Ovary (tissue), 3 donors: ENCODE measurements around the gene DNAI1.

Experiments used
- CTCF ChIP-seq, 3 donors: fragments of 450-650 bp in 2 of 3; fragments of 200-600 bp in 1 of 3; IDR thresholded peaks; one replicate each; pipeline versions ENCODE4 v1.5.1 to v1.8.0; 2016 to 2022; ENCODE audit warnings: antibody characterized with exemption in 3 of 3, mild to moderate bottlenecking in 1 of 3
- EP300 ChIP-seq: sonication (generic); formaldehyde crosslinking; IDR thresholded peaks from one replicate; pipeline ENCODE4 v1.6.1; 2017; ENCODE audit warnings: antibody characterized with exemption
- POLR2A ChIP-seq: fragments of 450-650 bp; IDR thresholded peaks from one replicate; pipeline ENCODE4 v1.6.1; 2017; ENCODE audit warnings: antibody characterized with exemption, mild to moderate bottlenecking, moderate library complexity
- donor health status: DM: no; HTN: no; CAD: no.

- TF ChIP-seq POLR2A (no peak), CTCF (IDR thresholded peaks at IDR 0.05) (no peak), EP300 (no peak)
Observed at GRCh38 chr9:34549407-34549732, 90.8 kb downstream of the DNAI1 start.
